Hematopoietic multipotent progenitor cell (in vitro differentiated cells): ENCODE data around the gene F5. TPM values are rescaled to one million over a fixed set of nuclear protein-coding genes. Genes with fewer than 3 reads are reported as not detected.

Source experiments
- DNase-seq, 3 donors: peaks; one replicate each; pipeline ENCODE4 v3.0.0-alpha.2; 2011 to 2015; ENCODE audit warnings: low read depth in 2 of 3, low spot score in 2 of 3
- total RNA-seq: library from RNA; depleted of rRNA; stranded (reverse); fragments of >200 nt; gene quantifications from one replicate; pipeline ENCODE4 v1.2.3, GENCODE V29; 2012

The F5 gene
- total RNA-seq, 1 donor = 0.27 TPM

DNA sequence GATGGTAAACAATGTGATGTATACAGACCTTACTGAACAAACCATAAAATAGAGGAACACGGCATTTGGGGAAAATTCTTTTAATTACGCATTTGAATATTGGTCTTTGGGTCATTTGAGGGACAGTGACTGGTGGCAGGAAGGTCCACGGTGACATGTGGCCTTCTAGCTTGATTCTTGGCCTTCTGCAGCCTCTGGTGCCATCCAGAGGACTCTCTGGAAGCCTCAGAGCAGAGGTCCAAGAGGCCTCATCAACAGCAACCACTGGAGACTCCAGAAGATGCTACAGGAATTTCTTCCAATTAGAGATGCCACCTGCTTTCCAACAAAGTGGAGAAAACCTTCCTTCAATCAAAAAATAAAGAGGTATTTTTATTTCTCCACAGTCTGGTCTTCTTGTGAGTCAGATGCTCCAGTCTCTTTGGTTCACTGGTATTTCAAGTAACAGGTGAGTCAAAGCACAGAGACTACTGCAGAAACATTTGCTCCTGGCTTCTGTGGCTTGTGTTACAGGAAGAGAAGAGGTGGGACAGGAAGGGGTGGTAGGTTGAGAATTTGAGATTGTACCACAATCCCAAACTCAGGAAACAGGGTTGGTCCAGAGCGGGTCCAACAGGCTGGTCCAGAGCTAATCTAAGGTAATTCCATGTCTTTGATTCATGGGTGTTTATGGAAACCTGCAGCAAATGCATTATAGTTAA, 2.7 kb upstream of the F5 start:
- DNase-seq = no peak

- DNase-seq = no peak
Measured at GRCh38 chr1:169588112-169588511, 1.8 kb upstream of the F5 start.

- no peak for DNase-seq
Measured at GRCh38 chr1:169586067-169586394, 250 bp downstream of the F5 start.

DNA sequence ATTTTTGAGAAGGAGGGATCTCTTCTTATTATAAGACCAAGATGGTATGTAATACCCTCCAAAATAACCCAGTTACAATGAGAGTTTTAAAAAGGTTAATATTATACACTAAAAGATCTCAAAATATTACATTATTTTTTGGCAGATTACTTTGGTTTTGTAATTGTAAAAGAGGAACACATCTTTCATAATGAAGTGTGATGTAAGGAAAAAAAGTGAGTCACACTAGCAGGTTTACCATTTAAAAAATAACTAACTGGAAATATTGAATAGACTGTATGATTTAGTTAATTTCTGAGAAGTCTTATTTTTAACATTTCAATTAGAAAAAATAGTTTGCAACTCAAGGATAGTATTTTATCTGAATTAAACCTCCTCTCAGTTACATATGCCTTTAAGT, 1.1 kb downstream of the F5 start:
- DNase-seq = no peak

- no peak for DNase-seq
Measured at GRCh38 chr1:169584483-169585144, 1.7 kb downstream of the F5 start.

DNA sequence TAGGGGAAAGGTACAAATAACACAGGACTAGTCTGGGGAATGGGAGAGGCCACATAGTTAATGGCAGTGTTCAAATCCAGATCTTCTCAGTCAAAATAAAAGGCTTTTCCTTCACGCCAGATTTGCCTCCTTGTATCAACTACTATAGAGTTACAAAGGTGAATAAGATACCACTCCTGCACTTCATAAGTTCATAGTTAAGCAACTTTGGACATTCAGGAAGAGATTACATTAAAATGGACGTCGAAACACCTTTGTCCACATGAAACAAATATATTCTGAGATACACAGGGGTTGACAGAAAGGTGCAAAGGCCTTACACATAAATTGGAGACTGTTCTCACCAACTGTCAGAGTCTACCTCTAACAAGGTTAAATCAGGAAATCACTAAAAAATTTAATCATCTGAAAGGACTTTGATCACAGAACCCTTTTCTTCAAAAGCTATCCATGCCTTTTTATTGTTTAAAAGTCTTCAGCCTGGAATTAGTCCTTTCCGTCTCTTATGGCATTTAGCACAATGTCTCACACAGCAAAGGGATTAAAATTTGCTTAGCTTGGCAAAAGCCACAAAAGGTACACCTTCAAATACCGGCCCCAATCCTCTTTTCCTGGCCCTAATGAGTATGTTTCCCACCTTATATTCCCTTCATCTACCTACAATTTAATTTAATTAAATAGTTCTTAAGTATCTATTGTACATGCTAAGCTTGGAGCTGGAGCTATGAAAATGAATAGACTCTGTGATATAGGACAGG, 8.1 kb downstream of the F5 start:
- no peak for DNase-seq

GRCh38 chr1:169576935-169577331, 9.3 kb downstream of the F5 start:
- no peak for DNase-seq

GRCh38 chr1:169576241-169576934, 9.9 kb downstream of the F5 start:
- DNase-seq = no peak

GRCh38 chr1:169574336-169574735, 11.9 kb downstream of the F5 start:
- no peak for DNase-seq

DNA sequence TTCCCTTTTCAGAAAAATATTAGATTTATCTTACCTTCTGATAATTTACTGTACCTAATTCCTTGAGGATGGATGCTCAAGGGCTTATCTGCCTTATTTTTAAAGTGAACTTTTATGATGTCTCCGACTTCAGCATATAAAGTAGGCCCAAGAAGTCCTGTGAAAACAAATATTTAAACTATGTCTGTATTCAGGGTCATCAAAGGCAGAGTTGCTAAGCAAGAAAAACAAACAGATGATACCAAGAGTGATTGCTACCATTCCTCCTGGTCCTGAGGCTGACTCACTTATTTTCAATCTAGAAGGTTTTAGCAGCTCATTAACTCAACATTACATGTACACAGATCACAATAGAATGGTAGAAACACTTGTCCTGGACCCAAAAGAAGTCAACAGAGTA, 14.1 kb downstream of the F5 start:
- no peak for DNase-seq

DNA sequence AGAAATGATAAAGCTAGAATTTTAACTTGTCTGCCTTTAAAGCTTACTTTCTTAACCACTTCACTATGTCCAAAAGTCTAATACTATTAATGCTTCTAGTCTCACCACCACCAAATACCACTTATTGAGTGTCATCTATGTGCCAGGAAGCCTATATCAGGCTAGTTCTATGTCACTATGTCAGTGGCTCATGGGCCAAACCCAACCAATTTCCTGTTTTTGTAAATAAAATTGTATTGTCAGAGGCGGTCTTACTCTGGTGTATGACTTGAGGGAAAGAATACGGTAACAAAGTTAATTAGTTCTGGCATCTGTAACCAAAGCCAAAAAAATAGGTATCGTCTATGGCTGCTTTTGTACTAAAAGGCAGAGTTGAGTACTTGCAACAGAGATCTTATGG, 14.8 kb downstream of the F5 start:
- no peak for DNase-seq

GRCh38 chr1:169570172-169570574, 16.1 kb downstream of the F5 start:
- no peak for DNase-seq

DNA sequence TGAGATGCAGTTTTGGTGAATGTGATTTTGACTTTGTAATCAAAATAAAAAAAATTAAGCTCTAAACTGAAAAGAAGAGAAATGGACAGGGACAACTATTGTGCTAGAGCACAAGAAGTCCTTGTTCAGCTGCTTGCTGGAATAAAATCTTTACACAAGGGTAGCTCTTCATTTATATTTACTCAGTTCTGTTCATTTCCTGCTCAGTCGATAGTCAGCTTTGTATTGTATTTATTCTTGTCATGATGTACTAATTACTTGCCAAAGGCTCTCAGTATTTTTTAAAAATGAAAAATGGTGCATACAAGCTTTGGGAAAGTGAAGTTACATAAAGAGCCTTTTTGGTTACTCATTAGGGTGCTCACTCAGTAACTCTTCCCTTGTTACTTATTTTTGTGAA, 17.8 kb downstream of the F5 start:
- DNase-seq = no peak

- DNase-seq = no peak
Measured at GRCh38 chr1:169565335-169566271, 20.7 kb downstream of the F5 start.

- DNase-seq = no peak
Measured at GRCh38 chr1:169563650-169564049, 22.6 kb downstream of the F5 start.

DNA sequence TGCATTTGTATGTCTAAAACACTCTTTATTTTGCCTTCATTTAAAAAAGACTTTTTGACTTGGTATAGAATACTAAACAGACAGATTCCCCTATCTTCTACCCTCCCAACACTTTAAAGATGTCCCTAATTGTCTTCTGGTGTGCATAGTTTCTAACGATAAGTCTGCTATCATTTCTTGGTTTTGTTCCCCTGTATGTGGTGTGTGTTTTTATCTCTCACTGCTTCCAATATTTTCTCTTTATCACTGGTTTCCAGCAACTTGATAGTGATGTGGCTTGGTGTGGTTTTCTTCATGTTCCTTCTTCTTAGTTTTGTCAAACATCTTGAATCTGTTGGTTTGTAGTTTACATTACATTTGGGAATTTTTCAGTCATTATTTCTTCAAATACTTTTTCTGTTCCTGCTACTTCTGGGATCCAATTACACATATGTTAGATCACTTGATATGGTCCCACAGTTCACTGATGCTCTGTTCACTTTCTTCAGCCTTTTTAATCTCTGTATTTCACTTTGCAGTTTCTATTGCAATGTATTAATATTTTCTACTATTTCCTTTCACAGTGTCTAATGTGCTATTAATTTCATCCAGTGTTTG, 23.2 kb downstream of the F5 start:
- no peak for DNase-seq

- no peak for DNase-seq
Measured at GRCh38 chr1:169561692-169562091, 24.6 kb downstream of the F5 start.

DNA sequence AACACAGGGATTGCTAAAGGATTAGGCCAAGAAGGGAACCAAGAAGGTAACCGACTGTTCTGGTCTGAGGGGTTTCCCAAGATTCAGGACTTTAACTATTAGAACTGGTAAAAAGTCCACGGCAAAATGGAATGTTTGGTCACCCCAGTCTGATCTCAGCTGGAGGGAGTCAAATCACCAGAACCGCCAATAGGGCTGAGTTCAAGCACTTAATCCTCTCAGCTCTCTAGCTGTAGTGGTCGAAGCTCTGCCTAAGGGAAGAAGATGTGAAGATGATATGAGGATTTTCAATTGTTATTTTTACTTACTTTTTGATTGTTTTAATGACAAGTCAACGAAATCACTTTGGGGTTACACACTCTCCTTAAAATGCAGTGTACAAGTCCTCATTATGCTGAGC, 29.1 kb downstream of the F5 start:
- DNase-seq = no peak

GRCh38 chr1:169550294-169550693, 36.0 kb downstream of the F5 start:
- peak in 2 of 3 donors; percentile 36 to 74 for DNase-seq

GRCh38 chr1:169548282-169548681, 38.0 kb downstream of the F5 start:
- no peak for DNase-seq
